ACHN (cell line): Measurements from ENCODE around the gene BACH2.
"Not testable (repeated sequence)": the region's sequence is repeated elsewhere in the genome, so short reads cannot be mapped to it uniquely, and the experiment has no call there.

Experiments used
- DNase-seq: peaks from one replicate; pipeline ENCODE4 v3.0.0-alpha.2; 2015
- in situ Hi-C: cut with HindIII; loops from 2 replicates; pipeline ENCODE4 v1.10.0; 2017; ENCODE audit warnings: low sequenced_read_pairs, low pct_ligation_motif_present, low pct_unique_long_range_greater_than_20kb

Gene BACH2

DNA sequence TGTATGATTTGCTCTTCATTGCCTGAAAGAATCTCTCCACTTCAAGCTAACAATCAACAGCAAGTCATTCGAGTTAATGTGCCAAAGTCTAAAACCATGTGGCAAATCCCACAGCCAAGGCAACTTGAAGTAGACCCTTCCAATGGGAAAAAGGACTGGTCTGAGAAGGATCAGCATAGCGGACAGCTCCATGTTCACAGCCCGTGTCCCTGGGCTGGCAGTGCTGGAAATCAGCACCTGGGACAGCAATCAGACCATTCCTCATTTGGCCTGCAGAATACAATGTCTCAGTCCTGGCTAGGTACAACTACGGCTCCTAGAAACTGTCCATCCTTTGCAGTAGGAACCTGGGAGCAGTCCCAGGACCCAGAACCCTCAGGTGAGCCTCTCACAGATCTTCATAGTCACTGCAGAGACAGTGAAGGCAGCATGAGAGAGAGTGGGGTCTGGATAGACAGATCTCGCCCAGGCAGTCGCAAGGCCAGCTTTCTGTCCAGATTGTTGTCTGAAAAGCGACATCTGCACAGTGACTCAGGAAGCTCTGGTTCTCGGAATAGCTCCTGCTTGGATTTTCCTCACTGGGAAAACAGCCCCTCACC lies 401.3 kb downstream of the BACH2 start:
- peak; percentile 66 for DNase-seq
- in situ Hi-C loops: no loop called here

DNA sequence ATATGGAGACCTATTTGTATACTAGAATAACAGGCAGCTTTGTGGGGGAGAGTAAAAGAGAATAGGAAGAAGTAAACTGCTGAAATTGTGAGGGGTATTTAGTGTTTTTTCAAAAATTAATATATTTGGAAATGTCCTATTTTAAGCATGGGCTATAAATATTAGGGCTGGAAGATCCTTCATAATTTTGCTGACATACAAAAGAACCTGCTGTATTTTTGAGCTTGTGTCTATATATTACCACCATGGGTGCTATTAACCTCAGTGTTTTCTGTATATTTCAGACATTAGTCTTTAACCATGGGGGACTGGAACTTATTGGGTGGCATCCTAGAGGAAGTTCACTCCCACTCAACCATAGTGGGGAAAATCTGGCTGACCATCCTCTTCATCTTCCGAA lies 402.5 kb downstream of the BACH2 start, which contains the start of gene GJA10:
TSS of gene GJA10 (plus strand) at position 301 of the 400 bp plus-strand sequence. CDS start at position 301, 0 bp downstream.
- no peak for DNase-seq
- in situ Hi-C loops: no loop called here

- in situ Hi-C loops, DNase-seq: not testable (repeated sequence)
Observed at GRCh38 chr6:89892577-89892976, 404.1 kb downstream of the BACH2 start.

- in situ Hi-C loops, DNase-seq: not testable (repeated sequence)
Observed at GRCh38 chr6:89890845-89891528, 405.7 kb downstream of the BACH2 start.

DNA sequence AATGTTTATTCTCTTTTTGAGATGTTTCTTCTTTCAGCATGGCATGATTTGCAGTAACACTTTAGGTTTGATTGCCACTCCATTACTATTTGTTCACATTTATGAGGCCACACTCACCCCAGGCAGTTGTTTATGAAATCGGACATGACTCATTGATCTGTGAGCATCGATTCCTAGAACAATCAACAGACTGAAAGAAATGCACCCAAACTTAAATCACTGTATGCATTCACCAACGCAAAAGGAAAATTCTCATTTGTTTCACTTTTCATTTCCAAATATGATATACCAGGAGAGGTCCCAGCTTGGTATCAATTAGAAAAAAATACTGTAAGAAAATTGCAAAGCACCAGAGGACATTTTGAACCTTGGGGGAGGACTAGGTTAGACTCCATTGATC lies 407.8 kb downstream of the BACH2 start:
- in situ Hi-C loops: no loop called here
- DNase-seq: no peak

- DNase-seq: no peak
- in situ Hi-C loops: no loop called here
Observed at GRCh38 chr6:89888138-89888514, 408.5 kb downstream of the BACH2 start.

GRCh38 chr6:89887452-89888137 lies 409.0 kb downstream of the BACH2 start:
- DNase-seq: no peak
- in situ Hi-C loops: no loop called here

DNA sequence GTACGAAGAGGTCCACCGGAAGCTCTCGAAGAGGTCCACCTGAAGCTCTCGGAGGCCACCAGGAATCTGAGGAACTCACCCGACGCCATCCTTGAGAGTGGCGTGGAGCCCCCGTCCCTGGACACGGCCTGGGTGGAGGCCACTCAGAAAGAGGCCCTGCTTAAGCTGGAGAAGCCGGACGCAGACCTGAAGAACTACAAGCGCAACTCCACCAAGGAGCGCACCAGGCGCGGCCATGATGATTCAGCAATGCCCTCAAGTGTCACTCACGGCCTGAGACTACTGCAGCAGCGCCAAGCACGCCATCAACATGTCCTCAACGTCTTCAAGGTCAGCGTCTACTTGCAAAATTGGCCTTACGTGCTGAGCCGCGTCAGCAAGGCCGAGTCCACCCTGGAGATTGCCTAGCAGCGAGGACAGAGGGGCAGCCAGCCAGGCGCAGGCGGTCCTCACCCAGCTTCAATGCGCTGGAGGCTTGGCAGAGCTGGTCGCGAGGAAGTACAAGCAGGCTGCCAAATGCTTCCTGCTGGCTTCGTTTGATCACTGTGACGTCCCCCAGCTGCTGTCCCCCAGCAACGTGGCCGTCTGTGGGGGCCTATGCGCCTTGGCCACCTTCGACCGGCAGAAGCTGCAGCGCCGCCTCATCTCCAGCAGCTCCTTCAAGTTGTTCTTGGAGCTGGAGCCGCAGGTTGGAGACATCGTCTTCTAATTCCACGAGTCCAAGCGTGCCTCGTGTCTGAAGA lies 410.1 kb downstream of the BACH2 start:
- DNase-seq: no peak
- in situ Hi-C loops: no loop called here
